ENCODE measurements around the gene CD40LG. TPM values are rescaled to one million over a fixed set of nuclear protein-coding genes. Genes with fewer than 3 reads are reported as not detected.

CD40LG gene
- polyA plus RNA-seq (2011; rRNA removed) (not detected in 2 replicates), polyA minus RNA-seq (2011; rRNA and poly(A)+ RNA removed) (not detected in 2 replicates)

DNA sequence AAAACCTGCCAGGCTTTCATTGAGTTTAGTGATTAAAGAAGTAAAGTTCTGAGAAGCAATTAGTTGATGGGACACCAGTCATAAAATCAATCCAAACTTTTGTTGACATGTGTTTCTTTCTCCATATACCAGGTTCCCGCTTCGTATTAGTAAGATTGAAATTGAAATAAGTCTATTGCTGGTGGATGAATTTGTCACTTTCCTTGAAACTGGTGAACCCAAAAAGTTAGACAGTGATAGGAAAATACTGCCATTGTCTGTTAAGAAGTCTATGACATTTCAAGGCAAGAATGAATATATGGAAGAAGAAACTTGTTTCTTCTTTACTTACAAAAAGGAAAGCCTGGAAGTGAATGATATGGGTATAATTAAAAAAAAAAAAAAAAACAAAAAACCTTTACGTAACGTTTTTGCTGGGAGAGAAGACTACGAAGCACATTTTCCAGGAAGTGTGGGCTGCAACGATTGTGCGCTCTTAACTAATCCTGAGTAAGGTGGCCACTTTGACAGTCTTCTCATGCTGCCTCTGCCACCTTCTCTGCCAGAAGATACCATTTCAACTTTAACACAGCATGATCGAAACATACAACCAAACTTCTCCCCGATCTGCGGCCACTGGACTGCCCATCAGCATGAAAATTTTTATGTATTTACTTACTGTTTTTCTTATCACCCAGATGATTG, at the start of gene CD40LG:
Gene CD40LG, plus strand, starts transcription at position 482 of the 684 bp plus-strand sequence. Its CDS starts 91 bp downstream, at position 573.
- POLR2A ChIA-PET: no interaction called here
- H3K27me3 ChIP-seq (ENCODE audit: control insufficient read depth, insufficient read depth, low read length): no peaks in the 10 kb centered on the region
- H3K36me3 ChIP-seq (ENCODE audit: control insufficient read depth, insufficient read depth, low read length): no peaks in the 10 kb centered on the region
- no peak within 1 kb of the TSS for H3K4me3 ChIP-seq (ENCODE audit: low read depth, low read length)
- TF ChIP-seq, protein P1, sequence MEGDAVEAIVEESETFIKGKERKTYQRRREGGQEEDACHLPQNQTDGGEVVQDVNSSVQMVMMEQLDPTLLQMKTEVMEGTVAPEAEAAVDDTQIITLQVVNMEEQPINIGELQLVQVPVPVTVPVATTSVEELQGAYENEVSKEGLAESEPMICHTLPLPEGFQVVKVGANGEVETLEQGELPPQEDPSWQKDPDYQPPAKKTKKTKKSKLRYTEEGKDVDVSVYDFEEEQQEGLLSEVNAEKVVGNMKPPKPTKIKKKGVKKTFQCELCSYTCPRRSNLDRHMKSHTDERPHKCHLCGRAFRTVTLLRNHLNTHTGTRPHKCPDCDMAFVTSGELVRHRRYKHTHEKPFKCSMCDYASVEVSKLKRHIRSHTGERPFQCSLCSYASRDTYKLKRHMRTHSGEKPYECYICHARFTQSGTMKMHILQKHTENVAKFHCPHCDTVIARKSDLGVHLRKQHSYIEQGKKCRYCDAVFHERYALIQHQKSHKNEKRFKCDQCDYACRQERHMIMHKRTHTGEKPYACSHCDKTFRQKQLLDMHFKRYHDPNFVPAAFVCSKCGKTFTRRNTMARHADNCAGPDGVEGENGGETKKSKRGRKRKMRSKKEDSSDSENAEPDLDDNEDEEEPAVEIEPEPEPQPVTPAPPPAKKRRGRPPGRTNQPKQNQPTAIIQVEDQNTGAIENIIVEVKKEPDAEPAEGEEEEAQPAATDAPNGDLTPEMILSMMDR (IDR thresholded peaks at IDR 0.05; ENCODE audit: insufficient read depth, low read depth, low read length): no peak
- no peak for DNase-seq (ENCODE audit: low read depth)
- CTCF ChIA-PET: no interaction called here

DNA sequence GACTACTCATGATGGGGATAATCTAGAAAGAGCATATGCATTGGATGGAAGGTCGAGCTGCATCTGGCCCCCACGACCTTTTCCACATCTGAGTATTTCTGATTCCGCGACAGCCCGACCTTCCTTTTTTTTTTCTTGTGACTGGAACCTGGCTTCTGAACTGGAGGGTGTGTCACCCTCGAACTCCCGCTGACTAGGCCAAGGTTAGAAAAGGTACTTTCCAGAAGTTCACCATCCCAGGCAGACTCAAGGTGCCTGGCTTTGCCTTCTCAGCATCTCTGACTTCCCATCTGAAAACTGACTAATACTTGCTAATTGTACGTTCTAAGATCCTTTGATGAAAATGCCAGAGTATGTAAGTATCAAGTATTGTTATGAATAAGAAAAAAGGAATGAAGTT, 49.3 kb upstream of the CD40LG start:
- Histone ChIP-seq H3K27me3 (ENCODE audit: control insufficient read depth, insufficient read depth, low read length) (no peaks in the 10 kb centered on the region), H3K36me3 (ENCODE audit: control insufficient read depth, insufficient read depth, low read length) (no peaks in the 10 kb centered on the region), H3K4me3 (ENCODE audit: low read depth, low read length) (no peak overlapping the region)
- DNase-seq (ENCODE audit: low read depth): no peak
- CTCF ChIA-PET: no interaction called here
- POLR2A ChIA-PET: no interaction called here
- TF ChIP-seq, protein P1 (IDR thresholded peaks at IDR 0.05; ENCODE audit: insufficient read depth, low read depth, low read length): no peak

DNA sequence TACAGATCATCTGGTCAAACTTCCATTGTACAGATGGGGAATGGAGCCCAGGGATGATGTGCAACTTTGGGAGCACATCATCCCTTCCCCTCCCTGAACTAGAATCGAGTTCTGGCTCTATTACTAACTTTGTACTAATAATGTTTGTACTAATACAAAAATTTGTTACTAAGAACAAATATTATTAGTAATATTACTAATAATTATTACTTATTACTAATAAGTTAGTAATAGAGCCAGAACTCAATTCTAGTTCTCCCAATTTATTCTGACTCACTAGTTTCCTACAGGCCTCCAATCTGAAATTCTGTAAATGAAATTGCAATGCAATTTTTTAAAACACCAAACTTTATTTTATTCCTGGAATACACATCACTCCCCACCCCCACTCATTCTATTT, 47.9 kb upstream of the CD40LG start:
- DNase-seq (ENCODE audit: low read depth): no peak
- H3K36me3 ChIP-seq (ENCODE audit: control insufficient read depth, insufficient read depth, low read length): no peaks in the 10 kb centered on the region
- TF ChIP-seq, protein P1 (IDR thresholded peaks at IDR 0.05; ENCODE audit: insufficient read depth, low read depth, low read length): no peak
- ChIA-PET CTCF (no interaction called here), POLR2A (no interaction called here)
- H3K4me3 ChIP-seq (ENCODE audit: low read depth, low read length): no peak overlapping the region
- no peaks in the 10 kb centered on the region for H3K27me3 ChIP-seq (ENCODE audit: control insufficient read depth, insufficient read depth, low read length)

DNA sequence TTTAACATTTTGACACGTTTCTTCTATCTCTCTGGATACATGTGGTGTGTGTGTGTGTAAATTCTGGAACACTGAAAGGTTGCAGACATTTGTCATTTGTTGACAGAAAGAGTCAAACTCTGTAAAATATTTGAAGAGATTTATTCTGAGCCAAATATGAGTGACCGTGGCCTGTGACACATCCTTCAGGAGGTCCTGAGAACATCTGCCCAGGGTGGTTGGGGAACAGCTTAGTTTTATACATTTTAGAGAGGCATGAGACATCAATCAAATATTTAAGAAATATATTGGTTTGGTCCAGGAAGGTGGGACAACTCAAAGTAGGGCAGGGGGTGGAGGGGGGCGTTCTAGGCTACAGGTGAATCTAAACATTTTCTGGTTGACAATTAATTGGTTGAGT, 40.7 kb upstream of the CD40LG start:
- ChIA-PET CTCF (no interaction called here), POLR2A (no interaction called here)
- Histone ChIP-seq H3K36me3 (ENCODE audit: control insufficient read depth, insufficient read depth, low read length) (no peaks in the 10 kb centered on the region), H3K4me3 (ENCODE audit: low read depth, low read length) (no peak overlapping the region), H3K27me3 (ENCODE audit: control insufficient read depth, insufficient read depth, low read length) (no peaks in the 10 kb centered on the region)
- TF ChIP-seq, protein P1 (IDR thresholded peaks at IDR 0.05; ENCODE audit: insufficient read depth, low read depth, low read length): no peak
- DNase-seq (ENCODE audit: low read depth): no peak

DNA sequence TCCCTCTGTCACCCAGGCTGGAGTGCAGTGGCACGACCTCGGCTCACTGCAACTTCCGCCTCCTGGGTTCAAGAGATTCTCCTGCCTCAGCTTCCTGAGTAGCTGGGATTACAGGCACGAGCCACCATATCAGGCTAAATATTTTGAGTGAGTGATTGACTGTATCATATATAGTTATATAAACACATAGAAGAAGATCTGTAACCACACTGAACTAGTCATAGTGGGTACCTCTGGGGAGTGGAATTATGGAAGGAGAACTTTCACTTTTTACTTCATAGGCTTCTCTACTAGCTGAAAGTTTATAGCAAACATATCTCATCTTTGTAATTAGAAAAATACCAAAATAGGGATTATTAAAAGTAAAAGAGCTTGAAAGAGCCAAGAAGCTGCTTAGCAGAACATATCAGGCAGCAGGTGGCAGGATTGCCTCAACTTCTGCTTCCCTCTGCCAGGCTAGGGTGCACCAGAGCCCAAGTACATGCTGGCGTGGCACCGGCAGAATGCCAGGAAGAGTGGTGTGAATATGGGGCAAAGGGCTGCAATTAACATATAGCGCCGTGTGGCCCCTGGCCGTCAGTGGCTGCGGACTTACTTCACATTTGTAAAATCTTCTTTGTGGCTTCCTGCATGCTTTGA, 39.5 kb upstream of the CD40LG start:
- Histone ChIP-seq H3K27me3 (ENCODE audit: control insufficient read depth, insufficient read depth, low read length) (no peaks in the 10 kb centered on the region), H3K4me3 (ENCODE audit: low read depth, low read length) (no peak overlapping the region), H3K36me3 (ENCODE audit: control insufficient read depth, insufficient read depth, low read length) (no peaks in the 10 kb centered on the region)
- no peak for DNase-seq (ENCODE audit: low read depth)
- TF ChIP-seq, protein P1 (IDR thresholded peaks at IDR 0.05; ENCODE audit: insufficient read depth, low read depth, low read length): no peak; the same call in 1 of the 2 replicates
- CTCF ChIA-PET: interaction anchor here (0.7 to 1.3 kb wide), 6 partner anchors 9 to 89 kb away, joined by 3 to 4 read pairs (median 3); no protein-coding TSS in a partner anchor
- POLR2A ChIA-PET: no interaction called here

Data from BJ (cell line).